Measurements from ENCODE around the gene SNX25. TPM values are rescaled to one million over a fixed set of nuclear protein-coding genes. Genes with fewer than 3 reads are reported as not detected.

The SNX25 gene
- total and polyA plus RNA-seq, 10 of the 15 experiments (the other 5 are each of a cell fraction or from before 2014, with no cell fraction given), result 11.2 to 117 (median 62.8) TPM

- H3K9me3 ChIP-seq (replicated peaks; ENCODE audit: control insufficient read depth, insufficient read depth, low read length), result peaks cover 3% of the 10 kb centered on the region
- in situ Hi-C loops (cut with MboI) (no loop called here), intact Hi-C loops (cut with micrococcal nuclease; ENCODE audit: unreplicated experiment) (no loop called here)
- POLR2A ChIA-PET, result interaction anchor here (1.0 to 8.8 kb wide), 6 partner anchors 9 to 129 kb away, joined by 3 to 91 read pairs (median 4); no protein-coding TSS in a partner anchor
- peak overlapping the region; percentile 65 for H3K9ac ChIP-seq (ENCODE audit: control insufficient read depth, insufficient read depth, low read length)
- no peaks in the 10 kb centered on the region for H4K20me1 ChIP-seq (ENCODE audit: control insufficient read depth, insufficient read depth)
- BruUV-seq (replicated peaks), result TSS peak; percentile 90
- no peak for FAIRE-seq
- RAD21 ChIA-PET (ENCODE audit: unreplicated experiment), result interaction anchor here (0.8 to 3.9 kb wide), 8 partner anchors 9 to 132 kb away, joined by 3 to 69 read pairs (median 4); partner anchors contain the start of genes LRP2BP and SNX25
- ATAC-seq, result peak; percentile 16
- H3K36me3 ChIP-seq (ENCODE audit: control insufficient read depth in 2 of 2, insufficient read depth in 2 of 2, low read length in 1 of 2), result peaks cover 2 to 35% of the 10 kb centered on the region in 2 experiments
- SMC1A ChIA-PET (ENCODE audit: uncharacterized antibody, unreplicated experiment), result interaction anchor here (0.6 to 6.8 kb wide), 11 partner anchors 9 to 131 kb away, joined by 3 to 131 read pairs (median 4); partner anchors contain the start of genes ANKRD37, LRP2BP and SNX25
- no peak overlapping the region for H2AFZ ChIP-seq (ENCODE audit: control insufficient read depth, low read depth, low read length)
- no peak overlapping the region for H3K4me3 ChIP-seq
- H3K4me1 ChIP-seq (ENCODE audit: control insufficient read depth, insufficient read depth, low read length), result peaks cover 65% of the 10 kb centered on the region
- H3K27ac ChIP-seq (ENCODE audit: control insufficient read depth, insufficient read depth), result peak overlapping the region; percentile 97
- no peak for TF ChIP-seq IRF3 (IDR thresholded peaks at IDR 0.05)
- TF ChIP-seq NBN (IDR thresholded peaks at IDR 0.05), result no peak
- TF ChIP-seq YBX1 (IDR thresholded peaks at IDR 0.05), result no peak
- 0 out of 3 replicates have a peak, but pooled peaks have one; percentile 14 for TF ChIP-seq POU2F2 (IDR thresholded peaks at IDR 0.05; ENCODE audit: borderline replicate concordance, low read depth, low read length)
- peak overlapping the region; percentile 75 for H3K4me2 ChIP-seq (ENCODE audit: control insufficient read depth, insufficient read depth)
- DNase-seq (ENCODE audit: low read depth, low spot score), result no peak
- H3K27me3 ChIP-seq (replicated peaks in 1 of 2; ENCODE audit: control insufficient read depth in 2 of 2, insufficient read depth in 2 of 2, low read length in 1 of 2), result no peaks in the 10 kb centered on the region
- CTCF ChIA-PET, result interaction anchor here (1.2 to 3.9 kb wide), 5 partner anchors 9 to 53 kb away, joined by 3 to 20 read pairs (median 5); no protein-coding TSS in a partner anchor
- peaks cover 25% of the 10 kb centered on the region for H3K79me2 ChIP-seq (ENCODE audit: control insufficient read depth, insufficient read depth, low read length)
- WGBS (ENCODE audit: insufficient coverage, insufficient replicate concordance, low lambda C conversion rate, missing lambda C conversion rate), result 15% methylated on average over 2 of the region's 2 CpGs
Measured at GRCh38 chr4:185341377-185341776, 132.0 kb downstream of the SNX25 start.

- H3K9ac ChIP-seq (ENCODE audit: control insufficient read depth, insufficient read depth, low read length), result peak overlapping the region; percentile 65
- no peak overlapping the region for H2AFZ ChIP-seq (ENCODE audit: control insufficient read depth, low read depth, low read length)
- H3K4me1 ChIP-seq (ENCODE audit: control insufficient read depth, insufficient read depth, low read length), result peaks cover 65% of the 10 kb centered on the region
- H3K36me3 ChIP-seq (ENCODE audit: control insufficient read depth in 2 of 2, insufficient read depth in 2 of 2, low read length in 1 of 2), result peaks cover 4 to 40% of the 10 kb centered on the region in 2 experiments
- SMC1A ChIA-PET (ENCODE audit: uncharacterized antibody, unreplicated experiment), result interaction anchor here (0.6 to 6.8 kb wide), 9 partner anchors 9 to 132 kb away, joined by 3 to 131 read pairs (median 6); partner anchors contain the start of genes ANKRD37, LRP2BP and SNX25
- in situ Hi-C loops (cut with MboI), result no loop called here
- peaks cover 3% of the 10 kb centered on the region for H3K9me3 ChIP-seq (replicated peaks; ENCODE audit: control insufficient read depth, insufficient read depth, low read length)
- H3K27ac ChIP-seq (ENCODE audit: control insufficient read depth, insufficient read depth), result peak overlapping the region; percentile 97
- POLR2A ChIA-PET, result interaction anchor here (0.7 to 8.8 kb wide), 7 partner anchors 9 to 84 kb away, joined by 3 to 91 read pairs (median 5); partner anchors contain the start of gene UFSP2
- H3K4me3 ChIP-seq, result no peak overlapping the region
- FAIRE-seq, result no peak
- peak overlapping the region; percentile 75 for H3K4me2 ChIP-seq (ENCODE audit: control insufficient read depth, insufficient read depth)
- H3K27me3 ChIP-seq (replicated peaks in 1 of 2; ENCODE audit: control insufficient read depth in 2 of 2, insufficient read depth in 2 of 2, low read length in 1 of 2), result no peaks in the 10 kb centered on the region
- peak; percentile 73 for ATAC-seq
- CTCF ChIA-PET, result interaction anchor here (1.2 to 3.9 kb wide), 5 partner anchors 10 to 53 kb away, joined by 3 to 20 read pairs (median 5); no protein-coding TSS in a partner anchor
- H3K79me2 ChIP-seq (ENCODE audit: control insufficient read depth, insufficient read depth, low read length), result peaks cover 25% of the 10 kb centered on the region
- intact Hi-C loops (cut with micrococcal nuclease; ENCODE audit: unreplicated experiment), result no loop called here
- H4K20me1 ChIP-seq (ENCODE audit: control insufficient read depth, insufficient read depth), result no peaks in the 10 kb centered on the region
- DNase-seq (ENCODE audit: low read depth, low spot score), result peak; percentile 66
- RAD21 ChIA-PET (ENCODE audit: unreplicated experiment), result interaction anchor here (0.9 to 3.9 kb wide), 5 partner anchors 9 to 133 kb away, joined by 3 to 69 read pairs (median 7); partner anchors contain the start of genes LRP2BP and SNX25
- BruUV-seq (replicated peaks), result no TSS peak
- WGBS (ENCODE audit: insufficient coverage, insufficient replicate concordance, low lambda C conversion rate, missing lambda C conversion rate), result 1% methylated on average over 6 of the region's 6 CpGs
- no peak for TF ChIP-seq BACH1 (IDR thresholded peaks at IDR 0.05; ENCODE audit: borderline replicate concordance)
- TF ChIP-seq EP300 (IDR thresholded peaks at IDR 0.05; ENCODE audit: borderline replicate concordance in 1 of 2, control insufficient read depth in 1 of 2, low read depth in 2 of 2, low read length in 2 of 2), result no peak
- TF ChIP-seq, protein P1, sequence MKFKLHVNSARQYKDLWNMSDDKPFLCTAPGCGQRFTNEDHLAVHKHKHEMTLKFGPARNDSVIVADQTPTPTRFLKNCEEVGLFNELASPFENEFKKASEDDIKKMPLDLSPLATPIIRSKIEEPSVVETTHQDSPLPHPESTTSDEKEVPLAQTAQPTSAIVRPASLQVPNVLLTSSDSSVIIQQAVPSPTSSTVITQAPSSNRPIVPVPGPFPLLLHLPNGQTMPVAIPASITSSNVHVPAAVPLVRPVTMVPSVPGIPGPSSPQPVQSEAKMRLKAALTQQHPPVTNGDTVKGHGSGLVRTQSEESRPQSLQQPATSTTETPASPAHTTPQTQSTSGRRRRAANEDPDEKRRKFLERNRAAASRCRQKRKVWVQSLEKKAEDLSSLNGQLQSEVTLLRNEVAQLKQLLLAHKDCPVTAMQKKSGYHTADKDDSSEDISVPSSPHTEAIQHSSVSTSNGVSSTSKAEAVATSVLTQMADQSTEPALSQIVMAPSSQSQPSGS (IDR thresholded peaks at IDR 0.05; ENCODE audit: low read length), result peak; percentile 77; the same call in 1 of the 2 replicates
- no peak for TF ChIP-seq SUPT20H (IDR thresholded peaks at IDR 0.05; ENCODE audit: borderline replicate concordance, control insufficient read depth, low read depth, low read length)
- TF ChIP-seq POLR2A (IDR thresholded peaks at IDR 0.05; ENCODE audit: low read depth, low read length), result no peak
- TF ChIP-seq CHD2 (IDR thresholded peaks at IDR 0.05; ENCODE audit: borderline replicate concordance, low read depth, low read length), result no peak
Measured at GRCh38 chr4:185341841-185342240, 132.4 kb downstream of the SNX25 start.
